HG03575 (cell line): Measurements from ENCODE around the gene TGM3.

Source experiments
- ATAC-seq: cut with Tn5 transposase; IDR thresholded peaks from one replicate; pipeline ENCODE4 v1.9.1; 2021; ENCODE audit not compliant: unreplicated experiment, insufficient number of reproducible peaks, low FRiP score; ENCODE audit errors: extremely low read depth

Gene TGM3

GRCh38 chr20:2302384-2303060 lies 6.7 kb downstream of the TGM3 start:
- no peak for ATAC-seq

- ATAC-seq: no peak
These were observed 7.9 kb downstream of the TGM3 start for GRCh38 chr20:2303673-2304072.

DNA sequence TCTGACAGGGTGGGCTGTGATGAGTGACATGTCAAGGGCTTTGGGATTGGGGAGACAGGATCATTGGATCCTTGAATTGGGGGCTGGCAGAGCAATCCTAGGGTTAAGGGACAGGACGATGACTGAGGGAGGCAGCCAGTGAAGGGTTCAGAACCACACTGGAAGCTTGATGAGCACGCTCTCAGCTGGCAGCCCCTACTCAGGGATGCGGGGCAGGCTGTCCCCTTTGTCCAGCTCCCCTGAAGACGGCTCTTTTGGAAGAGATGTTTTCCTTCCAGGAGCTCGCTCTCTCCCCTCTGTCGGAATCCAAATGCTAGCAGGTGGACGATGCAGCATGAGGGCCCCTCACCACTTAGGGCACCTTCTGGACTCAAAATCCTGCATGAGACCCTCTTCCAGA lies 8.4 kb downstream of the TGM3 start:
- ATAC-seq: no peak

GRCh38 chr20:2305029-2305428 lies 9.2 kb downstream of the TGM3 start:
- ATAC-seq: no peak

GRCh38 chr20:2305479-2305878 lies 9.7 kb downstream of the TGM3 start:
- ATAC-seq: no peak

- ATAC-seq: no peak
These were observed 10.1 kb downstream of the TGM3 start for GRCh38 chr20:2305946-2306345.

GRCh38 chr20:2307136-2307535 lies 11.3 kb downstream of the TGM3 start:
- ATAC-seq: no peak

- ATAC-seq: no peak
These were observed 15.5 kb downstream of the TGM3 start for GRCh38 chr20:2311329-2311728.

DNA sequence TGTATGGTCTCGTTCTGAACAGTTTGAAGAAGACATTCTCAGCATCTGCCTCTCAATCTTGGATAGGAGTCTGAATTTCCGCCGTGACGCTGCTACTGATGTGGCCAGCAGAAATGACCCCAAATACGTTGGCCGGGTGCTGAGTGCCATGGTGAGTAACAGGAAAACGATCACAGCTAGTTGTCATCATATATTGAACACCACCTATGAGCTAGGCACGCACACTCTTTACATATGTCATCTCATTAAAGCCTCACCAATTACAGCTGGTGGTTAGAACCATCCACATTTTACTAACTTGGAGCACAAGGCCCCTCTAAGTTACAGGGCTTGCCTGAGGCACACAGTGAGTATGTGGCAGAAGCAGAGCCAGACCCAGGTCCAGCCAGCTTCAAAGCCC lies 17.1 kb downstream of the TGM3 start:
- ATAC-seq: no peak

- no peak for ATAC-seq
These were observed 17.5 kb downstream of the TGM3 start for GRCh38 chr20:2313316-2313715.

GRCh38 chr20:2314759-2315439 lies 19.1 kb downstream of the TGM3 start:
- ATAC-seq: no peak

DNA sequence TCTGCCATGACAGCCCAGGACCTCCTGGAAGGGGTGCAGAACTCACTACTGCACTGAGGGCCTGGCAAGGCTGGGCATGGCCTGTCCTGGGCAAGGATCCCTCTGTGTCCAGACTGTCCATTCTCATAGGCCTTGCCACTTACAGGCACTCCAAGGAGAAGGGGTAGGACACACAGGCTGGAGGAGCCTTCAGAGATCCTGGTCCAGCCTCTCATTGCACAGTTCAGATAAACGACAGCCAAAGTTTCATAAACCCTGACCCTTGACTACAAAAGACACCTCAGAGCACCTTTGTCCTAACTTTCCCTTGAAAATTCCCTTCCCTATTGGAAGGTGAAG lies 19.6 kb downstream of the TGM3 start:
- ATAC-seq: no peak

GRCh38 chr20:2316847-2317495 lies 21.2 kb downstream of the TGM3 start:
- ATAC-seq: no peak

DNA sequence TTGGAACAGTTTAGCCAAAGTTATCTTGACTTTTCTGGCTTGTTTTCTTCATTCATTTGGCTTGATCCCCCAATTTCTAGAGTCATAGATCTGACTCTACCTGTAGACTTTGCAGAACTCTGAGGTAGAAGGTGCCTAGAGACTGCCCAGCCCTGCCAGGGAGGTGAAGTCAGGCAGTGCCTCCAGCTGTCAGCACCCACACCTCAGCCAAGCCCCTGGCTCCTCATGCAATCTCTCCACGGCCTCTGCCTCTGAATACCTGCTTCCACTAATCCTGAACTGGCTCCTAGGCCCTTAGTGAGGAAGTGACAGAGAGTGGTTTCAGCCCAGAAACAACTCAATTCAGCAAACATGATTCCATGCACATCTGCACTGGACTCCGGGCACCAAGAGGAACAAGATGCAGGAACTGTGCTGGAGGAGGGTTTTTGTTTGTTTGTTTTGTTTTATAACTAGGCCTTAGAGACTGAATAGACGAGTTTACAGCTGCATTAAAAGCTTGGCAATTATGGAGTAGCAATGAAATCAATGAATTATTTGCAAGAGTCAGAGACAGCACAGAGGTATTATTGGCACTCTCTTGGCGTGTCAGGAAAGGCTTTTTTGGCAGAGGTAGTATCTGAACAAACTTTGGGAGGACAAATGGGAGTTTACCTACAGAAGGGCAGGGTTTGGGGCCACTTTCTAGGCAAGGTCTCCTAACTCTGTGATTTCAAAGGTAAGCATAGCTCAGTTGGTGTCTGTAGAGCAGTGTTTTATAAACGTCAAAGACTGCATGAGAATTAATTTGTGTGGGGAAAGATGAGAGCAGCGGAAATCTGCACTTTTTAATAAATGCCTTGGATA lies 25.2 kb downstream of the TGM3 start:
- no peak for ATAC-seq

GRCh38 chr20:2323051-2323450 lies 27.2 kb downstream of the TGM3 start:
- no peak for ATAC-seq

- ATAC-seq: no peak
These were observed 30.2 kb downstream of the TGM3 start for GRCh38 chr20:2326046-2326445.

- no peak for ATAC-seq
These were observed 32.1 kb downstream of the TGM3 start for GRCh38 chr20:2327620-2328555.

DNA sequence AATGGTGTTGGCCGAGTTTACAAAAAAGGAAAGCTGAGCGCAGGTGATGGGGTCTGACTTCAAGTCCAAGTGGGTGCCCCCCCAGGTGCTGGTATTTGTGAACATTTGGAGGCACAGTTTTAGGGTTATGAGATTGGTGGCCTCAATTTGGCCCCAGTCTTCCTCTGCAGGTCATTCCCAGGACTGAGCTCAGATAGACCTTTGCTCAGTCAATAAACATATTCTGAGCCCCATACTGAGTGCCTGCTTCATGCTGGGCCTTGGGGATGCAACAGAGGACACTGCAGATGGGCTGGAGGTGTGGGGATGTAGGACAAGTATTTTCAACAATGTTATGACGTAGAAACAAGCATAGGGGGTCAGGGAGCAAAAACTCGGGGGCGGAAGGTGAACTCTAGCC lies 33.5 kb downstream of the TGM3 start:
- no peak for ATAC-seq
